ENCODE data around the gene PDE6D.

GRCh38 chr2:231720987-231721966, 59.8 kb downstream of the PDE6D start:
- TF ChIP-seq CTCF (IDR thresholded peaks at IDR 0.05): no peak
- no peak for TF ChIP-seq EZH2 (IDR thresholded peaks at IDR 0.05; ENCODE audit: borderline replicate concordance, insufficient read depth, low read depth, low read length, poor library complexity, severe bottlenecking)
